Mucosa of descending colon (tissue), 3 donors: Measurements from ENCODE around the gene MSX1. TPM values are rescaled to one million over a fixed set of nuclear protein-coding genes. Genes with fewer than 3 reads are reported as not detected.

Source experiments
- ATAC-seq: fragments of 200-7000 bp; cut with Tn5 transposase; one replicate; pipeline ENCODE4 v1.9.1; 2020; ENCODE audit warnings: mild to moderate bottlenecking, moderate library complexity
- DNase-seq, 3 donors: peaks; one replicate each; pipeline ENCODE4 v3.0.0-alpha.2; 2020
- H3K36me3 ChIP-seq: fragments of 200-600 bp; one replicate; pipeline ENCODE4 v1.8.0; 2021; ENCODE audit warnings: low read depth, mild to moderate bottlenecking
- H3K4me1 ChIP-seq: fragments of 200-600 bp; one replicate; pipeline ENCODE4 v1.8.0; 2021; ENCODE audit warnings: low read depth, mild to moderate bottlenecking
- H3K4me3 ChIP-seq: fragments of 200-600 bp; one replicate; pipeline ENCODE4 v1.8.0; 2021; ENCODE audit warnings: mild to moderate bottlenecking
- H3K9me3 ChIP-seq: fragments of 200-600 bp; one replicate; pipeline ENCODE4 v1.8.0; 2021; ENCODE audit warnings: mild to moderate bottlenecking
- CTCF ChIP-seq: fragments of 200-600 bp; IDR thresholded peaks from one replicate; pipeline ENCODE4 v1.8.0; 2022; ENCODE audit warnings: antibody characterized with exemption, mild to moderate bottlenecking
- intact Hi-C, 2 donors: fragments of 100-400 bp; cut with DNase I in 1 of 2; cut with micrococcal nuclease in 1 of 2; formaldehyde crosslinking; loops; one replicate each; pipeline versions ENCODE4 v1.11.0 to v1.11.1; 2022; cut with DNase I, micrococcal nuclease
- total RNA-seq, 3 donors: library from RNA; stranded (reverse); fragmentation: NEBNext Ultra II Directional in 2 of 3; extraction: Animal tissue kit (Norgen Biotek cat#: 25700) in 2 of 3; gene quantifications; one replicate each; pipeline versions ENCODE4 v1.2.1 to v1.2.4, GENCODE V29; 2021 to 2023
- donor health status: DM: no; HTN: no; CAD: no; lungs with moderate emphysema.
- donor health status: DM: no; HTN: no; CAD: no.
- donor health status: DM: no; HTN: yes; CAD: no.

The MSX1 gene
- total RNA-seq, 3 donors from 2014 or later = 0.43 to 0.48 (median 0.44) TPM

GRCh38 chr4:4853371-4853823 lies 6.1 kb upstream of the MSX1 start:
- ATAC-seq = no peak
- no peak for TF ChIP-seq CTCF
- H3K4me3 ChIP-seq = no peak overlapping the region
- DNase-seq = peak in 1 of 3 donors; percentile 8
- H3K4me1 ChIP-seq = peaks cover 19% of the 10 kb centered on the region
- H3K36me3 ChIP-seq = no peaks in the 10 kb centered on the region
- intact Hi-C loops = no loop called here
- no peaks in the 10 kb centered on the region for H3K9me3 ChIP-seq

GRCh38 chr4:4853921-4854648 lies 5.4 kb upstream of the MSX1 start:
- DNase-seq = peak in 1 of 3 donors; percentile 14
- H3K4me1 ChIP-seq = peaks cover 19% of the 10 kb centered on the region
- H3K36me3 ChIP-seq = no peaks in the 10 kb centered on the region
- ATAC-seq = no peak
- intact Hi-C loops = no loop called here
- H3K9me3 ChIP-seq = no peaks in the 10 kb centered on the region
- no peak for TF ChIP-seq CTCF
- no peak overlapping the region for H3K4me3 ChIP-seq

GRCh38 chr4:4854649-4855295 lies 4.7 kb upstream of the MSX1 start:
- peak in 1 of 3 donors; percentile 8 for DNase-seq
- Histone ChIP-seq H3K9me3 (no peaks in the 10 kb centered on the region), H3K4me1 (peaks cover 21% of the 10 kb centered on the region), H3K36me3 (no peaks in the 10 kb centered on the region), H3K4me3 (no peak overlapping the region)
- ATAC-seq = no peak
- intact Hi-C loops = no loop called here
- no peak for TF ChIP-seq CTCF

GRCh38 chr4:4855301-4856070 lies 4.0 kb upstream of the MSX1 start:
- H3K36me3 ChIP-seq = no peaks in the 10 kb centered on the region
- DNase-seq = peak in 1 of 3 donors; percentile 9
- H3K9me3 ChIP-seq = no peaks in the 10 kb centered on the region
- H3K4me1 ChIP-seq = peaks cover 26% of the 10 kb centered on the region
- TF ChIP-seq CTCF = no peak
- intact Hi-C loops = no loop called here
- H3K4me3 ChIP-seq = no peak overlapping the region
- ATAC-seq = no peak

GRCh38 chr4:4856071-4857000 lies 3.1 kb upstream of the MSX1 start:
- DNase-seq (peak in 1 of 3 donors; percentile 19), ATAC-seq (no peak)
- H3K4me1 ChIP-seq = peaks cover 34% of the 10 kb centered on the region
- no peak overlapping the region for H3K4me3 ChIP-seq
- no peak for TF ChIP-seq CTCF
- no peaks in the 10 kb centered on the region for H3K9me3 ChIP-seq
- no peaks in the 10 kb centered on the region for H3K36me3 ChIP-seq
- intact Hi-C loops = no loop called here
